ENCODE data around the gene FAM131C.

DNA sequence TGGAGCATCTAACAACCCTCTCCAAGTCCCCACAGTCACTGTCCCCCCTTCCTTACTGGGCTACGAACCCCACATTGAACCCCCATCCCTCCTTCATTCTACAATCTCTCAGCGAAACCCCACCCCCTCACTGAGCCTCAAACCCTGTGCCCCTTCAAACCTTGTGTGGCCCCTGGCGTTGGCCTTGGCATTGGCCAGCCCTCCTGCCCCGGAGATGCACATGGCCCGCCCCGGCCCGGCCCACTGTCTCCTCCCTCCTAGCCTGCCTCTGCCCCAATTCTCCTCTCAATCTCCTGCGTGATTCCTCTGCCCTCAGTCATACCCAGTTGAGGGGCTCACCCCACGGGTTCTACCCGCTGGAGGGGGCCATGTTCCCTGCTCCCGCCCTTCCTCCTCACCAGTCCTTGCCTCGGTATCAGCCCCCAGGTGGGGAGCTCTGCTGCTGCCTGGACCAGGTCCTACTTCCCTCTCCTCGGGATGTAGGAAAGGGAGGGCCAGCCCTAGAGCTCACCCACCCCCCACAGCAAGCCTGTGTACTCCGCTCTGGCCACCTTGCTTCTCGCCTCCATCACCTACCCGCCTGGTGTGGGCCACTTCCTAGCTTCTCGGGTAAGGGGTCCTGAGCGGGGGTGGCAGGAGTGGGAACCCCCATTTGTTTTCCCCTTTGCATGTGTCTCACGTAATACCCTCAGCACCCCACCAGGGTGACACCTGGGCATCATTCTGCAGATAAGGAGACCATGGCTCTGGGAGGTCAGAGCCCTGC, 45.0 kb downstream of the FAM131C start:
- no peak for TF ChIP-seq PAX5 (IDR thresholded peaks at IDR 0.05; ENCODE audit: insufficient read depth, low read length, severe bottlenecking)
- no peak for TF ChIP-seq POLR2A (IDR thresholded peaks at IDR 0.05; ENCODE audit: low read depth, low read length)
- no peak for TF ChIP-seq POLR2AphosphoS5 (IDR thresholded peaks at IDR 0.05; ENCODE audit: low read depth, low read length)
- TF ChIP-seq TAF1 (IDR thresholded peaks at IDR 0.05; ENCODE audit: low read depth, low read length), result no peak
- no peak for TF ChIP-seq SPI1 (IDR thresholded peaks at IDR 0.05; ENCODE audit: low read depth, low read length)

Data from GM12891 (cell line).